K562 (cell line): ENCODE results near the gene TOR1A. TPM values are rescaled to one million over a fixed set of nuclear protein-coding genes. Genes with fewer than 3 reads are reported as not detected.
A peak's percentile ranks its signal among the peaks of the same experiment; 100 is the strongest.

ENCODE experiments used
- GABPA ChIP-seq: fragments of 200-800 bp; sonication (Bioruptor generic); conservative IDR thresholded peaks from 2 replicates; pipeline ENCODE4 v1.6.1; 2016; ENCODE audit warnings: low read depth, missing genetic modification characterization, missing compliant biosample characterization
- MAFF ChIP-seq: IDR thresholded peaks from 2 replicates; pipeline ENCODE4 v1.6.1; 2012; ENCODE audit warnings: low read length, improper control_type of control experiment
- MEIS2 ChIP-seq: fragments of 450-650 bp; IDR thresholded peaks from 2 replicates; pipeline ENCODE4 v1.6.1; 2014; ENCODE audit warnings: mild to moderate bottlenecking; ENCODE audit not compliant: partially characterized antibody
- POLR3G ChIP-seq: IDR thresholded peaks from 2 replicates; pipeline ENCODE4 v1.6.1; 2011; ENCODE audit not compliant: insufficient read length, insufficient replicate concordance; ENCODE audit errors: extremely low read depth
- RBBP5 ChIP-seq: fragments of 200-600 bp; sonication (generic); IDR thresholded peaks from 2 replicates; pipeline ENCODE4 v1.6.1; 2012; ENCODE audit warnings: borderline replicate concordance, mild to moderate bottlenecking, low read length, control low read depth, inconsistent platforms; ENCODE audit not compliant: insufficient read depth, poor library complexity, severe bottlenecking
- RBM39 ChIP-seq: fragments of 200-400 bp; formaldehyde crosslinking; optimal IDR thresholded peaks from 2 replicates; pipeline ENCODE3; 2018; ENCODE audit warnings: low read depth, low read length
- SMARCC2 ChIP-seq: fragments of 450-650 bp; IDR thresholded peaks from 2 replicates; pipeline ENCODE4 v1.6.1; 2017; ENCODE audit warnings: antibody characterized with exemption, moderate library complexity, mild to moderate bottlenecking, low read depth
- ZNF175 ChIP-seq: fragments of 200-800 bp; sonication (Bioruptor generic); IDR thresholded peaks from 2 replicates; pipeline ENCODE4 v1.6.1; 2016; ENCODE audit warnings: low read depth, mild to moderate bottlenecking, missing genetic modification characterization, missing compliant biosample characterization
- polyA plus RNA-seq, 8 experiments: library from polyadenylated mRNA; depleted of rRNA in 4 of 8; stranded (reverse) in 5 of 8; unstranded in 3 of 8; fragments of >200 nt; fragmentation: Nextera tagmentation in 2 of 8; fragmentation: Illumina TruSeq in 1 of 8; extraction: Ambion mirVana in 2 of 8; extraction: Trizol in 1 of 8; gene quantifications; 2 replicates each; pipeline versions ENCODE4 v1.2.1 to v1.2.3, GENCODE V29; 2011 to 2014; ENCODE audit warnings: inconsistent platforms in 1 of 8, missing spikeins in 1 of 8
- total RNA-seq, 7 experiments: library from RNA; depleted of rRNA in 6 of 7; stranded (reverse); fragments of >200 nt in 6 of 7; fragmentation: Illumina TruSeq in 2 of 7; extraction: Trizol in 2 of 7; gene quantifications; 2 replicates each; pipeline versions ENCODE4 v1.2.1 to v1.2.3, GENCODE V29; 2011 to 2021; ENCODE audit warnings: low replicate concordance in 1 of 7
- TF ChIP-seq, protein P1 (sequence below): fragments of 450-650 bp; formaldehyde crosslinking; conservative IDR thresholded peaks from 2 replicates; pipeline ENCODE4 v1.4.0; 2022; ENCODE audit warnings: mild to moderate bottlenecking, missing genetic modification characterization
- TF ChIP-seq, protein P2 (sequence below), 2 experiments: IDR thresholded peaks in 1 of 2; conservative IDR thresholded peaks in 1 of 2; 2 replicates each; pipeline ENCODE4 v1.6.1; 2016; ENCODE audit warnings: low read depth in 2 of 2, mild to moderate bottlenecking in 1 of 2, missing compliant biosample characterization in 1 of 2, missing genetic modification characterization in 1 of 2, moderate library complexity in 1 of 2
- TF ChIP-seq, protein P3 (sequence below): sonication (generic); formaldehyde crosslinking; IDR thresholded peaks from 2 replicates; pipeline ENCODE4 v1.8.1; 2023; ENCODE audit warnings: mild to moderate bottlenecking, missing genetic modification reagents
- TF ChIP-seq, protein P4 (sequence below): fragments of 250-450 bp; sonication (Bioruptor Pico); IDR thresholded peaks from 2 replicates; pipeline ENCODE4 v1.5.1; 2021; ENCODE audit warnings: mild to moderate bottlenecking

Gene TOR1A
- total and polyA plus RNA-seq, 9 of the 15 experiments (the other 6 are each of a cell fraction or from before 2014, with no cell fraction given): 4.5 to 85.8 (median 51.3) TPM

DNA sequence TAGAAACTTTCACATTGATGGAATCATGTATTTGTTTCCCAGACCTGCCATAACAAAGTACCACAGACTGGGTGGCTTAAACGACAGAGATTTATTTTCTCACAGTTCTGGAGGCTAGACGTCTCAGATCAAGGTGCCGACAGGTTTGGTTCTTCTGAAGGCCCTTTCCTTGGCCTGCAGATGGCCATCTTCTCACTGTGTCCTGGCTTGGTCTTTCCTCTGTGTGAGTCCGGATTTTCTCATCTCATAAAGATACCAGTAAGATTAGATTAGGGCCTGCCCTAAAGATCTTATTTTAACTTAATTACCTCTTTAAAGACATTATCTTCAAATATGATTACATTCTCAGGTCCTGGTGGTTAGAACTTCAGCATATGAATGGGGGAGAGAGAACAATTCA is 17.1 kb upstream of the TOR1A start (continued):
- TF ChIP-seq RBBP5 (no peak), GABPA (tag) (no peak), RBM39 (no peak), MEIS2 (peak; percentile 74), ZNF175 (CRISPR knock-in tag) (no peak), MAFF (no peak), SMARCC2 (no peak), POLR3G (no peak)
- TF ChIP-seq, protein P1, sequence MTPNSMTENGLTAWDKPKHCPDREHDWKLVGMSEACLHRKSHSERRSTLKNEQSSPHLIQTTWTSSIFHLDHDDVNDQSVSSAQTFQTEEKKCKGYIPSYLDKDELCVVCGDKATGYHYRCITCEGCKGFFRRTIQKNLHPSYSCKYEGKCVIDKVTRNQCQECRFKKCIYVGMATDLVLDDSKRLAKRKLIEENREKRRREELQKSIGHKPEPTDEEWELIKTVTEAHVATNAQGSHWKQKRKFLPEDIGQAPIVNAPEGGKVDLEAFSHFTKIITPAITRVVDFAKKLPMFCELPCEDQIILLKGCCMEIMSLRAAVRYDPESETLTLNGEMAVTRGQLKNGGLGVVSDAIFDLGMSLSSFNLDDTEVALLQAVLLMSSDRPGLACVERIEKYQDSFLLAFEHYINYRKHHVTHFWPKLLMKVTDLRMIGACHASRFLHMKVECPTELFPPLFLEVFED (CRISPR knock-in tag): no peak
- TF ChIP-seq, protein P2, sequence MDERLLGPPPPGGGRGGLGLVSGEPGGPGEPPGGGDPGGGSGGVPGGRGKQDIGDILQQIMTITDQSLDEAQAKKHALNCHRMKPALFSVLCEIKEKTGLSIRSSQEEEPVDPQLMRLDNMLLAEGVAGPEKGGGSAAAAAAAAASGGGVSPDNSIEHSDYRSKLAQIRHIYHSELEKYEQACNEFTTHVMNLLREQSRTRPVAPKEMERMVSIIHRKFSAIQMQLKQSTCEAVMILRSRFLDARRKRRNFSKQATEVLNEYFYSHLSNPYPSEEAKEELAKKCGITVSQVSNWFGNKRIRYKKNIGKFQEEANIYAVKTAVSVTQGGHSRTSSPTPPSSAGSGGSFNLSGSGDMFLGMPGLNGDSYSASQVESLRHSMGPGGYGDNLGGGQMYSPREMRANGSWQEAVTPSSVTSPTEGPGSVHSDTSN (CRISPR knock-in tag; IDR thresholded peaks at IDR 0.05; ENCODE audit: low read depth): no peak
- TF ChIP-seq, protein P2 (tag; conservative IDR thresholded peaks at IDR 0.05; ENCODE audit: low read depth): peak; percentile 47
- TF ChIP-seq, protein P3, sequence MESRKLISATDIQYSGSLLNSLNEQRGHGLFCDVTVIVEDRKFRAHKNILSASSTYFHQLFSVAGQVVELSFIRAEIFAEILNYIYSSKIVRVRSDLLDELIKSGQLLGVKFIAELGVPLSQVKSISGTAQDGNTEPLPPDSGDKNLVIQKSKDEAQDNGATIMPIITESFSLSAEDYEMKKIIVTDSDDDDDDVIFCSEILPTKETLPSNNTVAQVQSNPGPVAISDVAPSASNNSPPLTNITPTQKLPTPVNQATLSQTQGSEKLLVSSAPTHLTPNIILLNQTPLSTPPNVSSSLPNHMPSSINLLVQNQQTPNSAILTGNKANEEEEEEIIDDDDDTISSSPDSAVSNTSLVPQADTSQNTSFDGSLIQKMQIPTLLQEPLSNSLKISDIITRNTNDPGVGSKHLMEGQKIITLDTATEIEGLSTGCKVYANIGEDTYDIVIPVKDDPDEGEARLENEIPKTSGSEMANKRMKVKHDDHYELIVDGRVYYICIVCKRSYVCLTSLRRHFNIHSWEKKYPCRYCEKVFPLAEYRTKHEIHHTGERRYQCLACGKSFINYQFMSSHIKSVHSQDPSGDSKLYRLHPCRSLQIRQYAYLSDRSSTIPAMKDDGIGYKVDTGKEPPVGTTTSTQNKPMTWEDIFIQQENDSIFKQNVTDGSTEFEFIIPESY (CRISPR knock-in tag): 0 out of 2 replicates have a peak, but pooled peaks have one; percentile 4
- TF ChIP-seq, protein P4, sequence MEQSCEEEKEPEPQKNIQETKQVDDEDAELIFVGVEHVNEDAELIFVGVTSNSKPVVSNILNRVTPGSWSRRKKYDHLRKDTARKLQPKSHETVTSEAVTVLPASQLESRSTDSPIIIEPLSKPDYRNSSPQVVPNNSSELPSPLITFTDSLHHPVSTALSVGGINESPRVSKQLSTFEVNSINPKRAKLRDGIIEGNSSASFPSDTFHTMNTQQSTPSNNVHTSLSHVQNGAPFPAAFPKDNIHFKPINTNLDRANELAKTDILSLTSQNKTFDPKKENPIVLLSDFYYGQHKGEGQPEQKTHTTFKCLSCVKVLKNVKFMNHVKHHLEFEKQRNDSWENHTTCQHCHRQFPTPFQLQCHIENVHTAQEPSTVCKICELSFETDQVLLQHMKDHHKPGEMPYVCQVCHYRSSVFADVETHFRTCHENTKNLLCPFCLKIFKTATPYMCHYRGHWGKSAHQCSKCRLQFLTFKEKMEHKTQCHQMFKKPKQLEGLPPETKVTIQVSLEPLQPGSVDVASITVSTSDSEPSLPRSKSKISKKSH (CRISPR knock-in tag): no peak
